T47D (cell line): Measurements from ENCODE around the gene IGF2BP2.
"Not testable (repeated sequence)": the region's sequence is repeated elsewhere in the genome, so short reads cannot be mapped to it uniquely, and the experiment has no call there.

Source experiments
- DNase-seq, 2 experiments: peaks; one replicate each; pipeline versions ENCODE4 v3.0.0 to v3.0.0-alpha.2; 2011 to 2012; ENCODE audit warnings: low read depth in 1 of 2, low spot score in 1 of 2
- JUND ChIP-seq: IDR thresholded peaks from 2 replicates; pipeline ENCODE4 v1.6.1; 2012; ENCODE audit warnings: low read depth
- in situ Hi-C: cut with HindIII; loops from 2 replicates; pipeline ENCODE4 v1.10.0; 2016; ENCODE audit warnings: low sequenced_read_pairs, low pct_unique_long_range_greater_than_20kb

IGF2BP2 gene

DNA sequence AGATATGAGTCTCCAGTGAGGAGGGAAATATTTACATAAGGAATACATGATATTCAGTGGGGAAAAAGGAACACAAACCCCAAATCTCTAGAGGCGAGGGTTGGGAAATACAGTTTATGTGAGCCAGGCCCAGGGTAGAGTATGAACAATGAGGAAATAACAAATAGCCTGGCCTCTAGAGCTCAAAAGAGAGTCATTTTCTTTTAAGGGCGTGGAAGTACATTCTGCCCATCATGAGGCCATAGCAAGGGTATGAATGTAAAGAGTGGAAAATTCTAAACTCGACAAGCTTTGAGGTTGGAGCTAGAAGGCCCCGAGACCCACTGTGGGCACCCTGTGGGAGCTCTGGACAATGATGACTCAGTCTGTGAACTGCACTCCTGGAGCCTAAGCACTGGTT, 27.8 kb upstream of the IGF2BP2 start:
- no peak for TF ChIP-seq JUND
- no peak for DNase-seq
- in situ Hi-C loops = no loop called here

DNA sequence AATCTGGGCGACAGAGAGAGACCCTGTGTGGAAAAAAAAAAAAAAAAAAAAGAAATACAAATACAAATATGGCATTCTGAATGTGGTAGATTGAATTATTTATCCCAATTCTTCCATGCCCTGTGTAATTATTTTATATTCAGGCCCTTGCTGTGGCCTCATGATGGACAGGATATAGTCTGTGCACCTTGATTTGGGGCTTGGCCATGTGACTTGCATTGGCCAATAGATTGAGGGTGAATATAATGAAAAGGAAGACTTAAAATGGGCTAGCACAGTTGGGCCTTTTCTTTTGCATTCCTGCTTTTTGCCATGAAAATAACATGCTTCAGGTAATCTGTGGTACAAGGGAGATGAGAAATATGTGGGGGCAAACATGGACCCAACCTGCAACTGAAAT, 27.1 kb upstream of the IGF2BP2 start:
- TF ChIP-seq JUND = no peak
- in situ Hi-C loops = no loop called here
- DNase-seq = no peak

DNA sequence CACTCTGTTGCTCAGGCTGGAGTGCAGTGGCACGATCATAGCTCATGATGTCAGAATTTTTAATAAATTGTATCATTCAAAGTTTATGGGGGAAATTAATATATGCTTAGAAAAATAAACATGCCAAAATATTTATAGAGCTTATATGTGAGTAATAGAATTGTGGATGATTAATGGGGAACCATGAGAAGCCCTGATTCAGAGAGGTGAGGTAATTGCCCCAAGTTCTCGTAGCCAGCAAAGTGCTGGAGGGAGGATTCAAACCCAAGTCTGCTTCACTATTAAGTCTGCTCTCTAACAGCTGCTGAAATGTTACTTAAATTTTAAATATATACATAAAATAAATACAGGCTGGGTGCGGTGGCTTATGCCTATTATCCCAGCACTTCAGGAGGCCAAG, 26.2 kb upstream of the IGF2BP2 start:
- DNase-seq = no peak
- no peak for TF ChIP-seq JUND
- in situ Hi-C loops = no loop called here

DNA sequence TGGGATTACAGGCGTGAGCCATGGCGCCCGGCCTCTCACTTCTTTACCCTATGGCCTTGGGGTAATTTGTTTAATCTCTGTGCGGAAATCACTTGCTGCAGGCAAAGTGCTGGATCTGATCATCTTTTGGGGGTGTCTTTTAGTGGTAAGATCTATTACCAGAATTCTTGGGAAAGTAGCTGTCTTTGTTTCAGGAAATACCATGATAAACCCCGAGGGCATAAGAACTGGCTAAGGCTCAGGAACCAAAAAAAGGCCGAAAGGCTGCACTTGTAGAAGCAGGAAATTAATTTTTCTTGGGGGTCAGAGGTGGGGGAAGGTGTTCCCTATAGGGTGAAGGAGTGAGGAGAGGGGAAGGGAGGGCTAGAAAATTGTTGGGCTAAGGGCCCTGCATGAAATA, 22.7 kb upstream of the IGF2BP2 start:
- TF ChIP-seq JUND = no peak
- in situ Hi-C loops = no loop called here
- DNase-seq = no peak

DNA sequence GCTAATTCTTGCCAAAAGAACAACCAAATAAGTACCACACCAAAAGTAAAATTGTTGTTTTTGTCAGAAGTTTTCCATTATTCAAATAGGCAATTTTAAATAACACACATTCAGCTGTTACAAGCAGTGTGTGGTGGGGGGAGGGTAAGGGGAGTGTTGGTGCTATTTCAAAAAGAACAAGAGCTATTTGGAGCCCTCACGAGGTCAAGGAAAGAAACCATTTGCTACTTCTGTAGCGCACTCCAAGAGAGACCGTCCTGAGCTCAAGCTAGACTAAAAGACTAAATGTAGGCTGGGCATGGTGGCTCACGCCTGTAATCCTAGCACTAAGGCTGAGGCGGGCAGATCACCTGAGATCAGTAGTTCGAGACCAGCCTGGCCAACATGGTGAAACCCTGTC, 21.2 kb upstream of the IGF2BP2 start:
- DNase-seq = no peak
- in situ Hi-C loops = no loop called here
- TF ChIP-seq JUND = no peak

GRCh38 chr3:185844051-185844450, 19.2 kb upstream of the IGF2BP2 start:
- no peak for TF ChIP-seq JUND
- in situ Hi-C loops = no loop called here
- no peak for DNase-seq

DNA sequence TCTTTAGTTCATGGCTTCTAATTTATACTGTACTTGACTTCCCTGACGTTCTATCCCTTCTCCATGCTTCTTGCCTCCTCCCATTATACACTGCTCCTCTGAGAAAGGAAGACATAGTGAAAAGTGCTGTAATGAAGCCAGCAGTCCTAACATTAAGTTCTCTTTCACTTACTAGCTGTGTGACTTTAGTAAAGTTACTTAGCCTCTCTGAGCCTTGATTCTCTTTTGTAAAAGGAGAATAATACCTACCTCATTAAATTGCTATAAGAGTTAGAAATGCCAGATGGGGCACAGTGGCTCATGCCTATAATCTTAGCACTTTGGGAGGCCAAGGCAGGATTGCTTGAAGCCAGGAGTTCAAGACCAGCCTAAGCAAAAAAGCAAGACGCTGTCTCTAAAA, 18.8 kb upstream of the IGF2BP2 start:
- no peak for DNase-seq
- in situ Hi-C loops = no loop called here
- TF ChIP-seq JUND = no peak

DNA sequence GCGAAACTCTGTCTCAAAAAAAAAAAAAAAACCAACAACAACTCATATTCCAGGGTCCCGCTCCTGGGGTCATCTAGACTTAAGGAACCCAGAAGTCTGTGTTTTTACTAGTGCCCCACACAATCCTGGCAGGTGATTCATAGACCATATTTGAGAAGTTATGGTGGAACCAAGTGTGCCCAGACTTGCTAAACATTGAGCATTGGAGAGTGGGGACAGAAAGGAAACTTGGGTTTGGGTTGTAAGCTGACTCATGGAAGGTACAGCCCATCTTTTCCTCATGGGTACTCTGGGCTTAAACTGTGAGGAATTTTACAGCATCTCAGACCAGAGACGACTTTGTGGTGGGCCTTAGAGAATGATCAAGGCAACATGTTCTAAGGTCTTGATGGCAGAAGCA, 18.3 kb upstream of the IGF2BP2 start:
- TF ChIP-seq JUND = no peak
- DNase-seq = no peak
- in situ Hi-C loops = no loop called here

DNA sequence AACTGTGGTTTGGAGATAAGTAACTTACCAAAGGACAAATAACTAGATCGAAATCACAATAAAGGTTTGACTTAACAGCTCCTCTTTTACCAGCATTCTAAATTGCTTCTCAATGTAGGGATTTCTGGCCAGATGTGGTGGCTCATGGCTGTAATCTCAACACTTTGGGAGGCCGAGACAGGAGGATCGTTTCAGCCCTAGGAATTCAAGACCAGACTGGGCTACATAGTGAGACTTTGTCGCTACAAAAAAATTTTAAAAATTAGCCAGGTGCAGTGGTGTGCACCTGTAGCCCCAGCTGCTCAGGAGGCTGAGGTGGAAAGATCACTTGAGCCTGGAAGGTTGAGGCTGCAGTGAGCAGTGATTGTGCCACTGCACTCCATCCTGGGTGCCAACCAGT, 17.4 kb upstream of the IGF2BP2 start:
- DNase-seq = no peak
- TF ChIP-seq JUND = no peak
- in situ Hi-C loops = no loop called here

DNA sequence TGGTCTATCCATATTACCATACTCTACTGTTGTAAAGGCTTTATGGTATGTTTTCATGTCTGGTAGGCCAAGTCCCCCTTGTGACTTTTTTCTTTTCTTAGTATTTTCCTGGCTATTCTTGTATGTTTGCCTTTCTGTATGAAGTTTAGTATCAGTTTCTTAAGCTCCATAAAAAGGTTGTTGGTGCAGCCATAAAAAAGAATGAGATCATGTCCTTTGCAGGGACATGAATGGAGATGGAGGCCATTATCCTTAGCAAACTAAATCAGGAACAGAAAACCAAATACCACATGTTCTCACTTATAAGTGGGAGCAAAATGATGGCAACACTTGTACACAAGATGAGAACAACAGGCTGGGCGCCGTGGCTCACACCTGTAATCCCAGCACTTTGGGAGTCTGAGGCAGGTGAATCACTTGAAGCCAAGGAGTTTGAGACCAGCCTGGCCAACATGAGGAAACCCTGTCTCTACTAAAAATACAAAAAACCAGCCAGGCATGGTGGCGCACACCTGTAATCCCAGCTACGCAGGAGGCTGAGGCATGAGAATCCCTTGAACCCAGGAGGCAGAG, 13.7 kb upstream of the IGF2BP2 start:
- DNase-seq, in situ Hi-C loops: not testable (repeated sequence)

GRCh38 chr3:185837414-185837813, 12.6 kb upstream of the IGF2BP2 start:
- no peak for TF ChIP-seq JUND
- in situ Hi-C loops = no loop called here
- DNase-seq = no peak

DNA sequence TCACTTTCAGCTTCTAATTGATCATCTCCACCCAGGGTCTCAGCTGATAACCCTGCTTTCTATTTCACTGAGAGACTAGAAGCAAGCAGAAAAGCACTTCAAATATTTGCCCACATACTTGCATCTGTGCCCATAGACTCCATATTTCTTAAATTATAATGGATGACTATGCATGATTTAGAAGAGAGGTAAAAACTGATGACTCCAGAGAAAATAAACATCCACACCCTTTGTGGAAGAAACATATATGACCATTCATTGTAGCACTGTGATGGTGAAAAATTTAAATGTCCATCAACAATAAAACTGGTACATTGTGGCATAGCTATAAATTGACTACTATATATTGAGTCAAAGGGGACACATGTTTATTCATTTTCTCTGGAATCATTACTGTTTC, 7.1 kb upstream of the IGF2BP2 start:
- TF ChIP-seq JUND = no peak
- in situ Hi-C loops = no loop called here
- no peak for DNase-seq

DNA sequence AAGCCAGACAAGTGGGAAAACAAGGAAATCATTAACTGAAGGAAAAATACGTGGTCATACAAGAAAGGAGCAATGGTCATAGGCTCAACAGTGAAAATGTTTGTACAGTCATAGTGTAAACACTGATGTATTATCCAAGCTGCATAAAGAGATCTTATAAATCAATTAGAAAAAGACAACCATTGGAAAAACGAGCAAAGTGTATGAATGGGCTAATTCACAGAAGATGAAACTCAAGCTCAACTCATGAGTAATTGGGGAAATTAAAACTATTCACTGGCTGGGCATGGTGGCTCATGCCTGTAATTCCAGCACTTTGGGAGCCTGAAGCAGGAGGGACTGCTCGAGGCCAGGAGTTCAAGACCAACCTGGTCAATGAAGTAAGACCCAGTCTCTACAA, 6.4 kb upstream of the IGF2BP2 start:
- in situ Hi-C loops = no loop called here
- DNase-seq = no peak
- TF ChIP-seq JUND = no peak

DNA sequence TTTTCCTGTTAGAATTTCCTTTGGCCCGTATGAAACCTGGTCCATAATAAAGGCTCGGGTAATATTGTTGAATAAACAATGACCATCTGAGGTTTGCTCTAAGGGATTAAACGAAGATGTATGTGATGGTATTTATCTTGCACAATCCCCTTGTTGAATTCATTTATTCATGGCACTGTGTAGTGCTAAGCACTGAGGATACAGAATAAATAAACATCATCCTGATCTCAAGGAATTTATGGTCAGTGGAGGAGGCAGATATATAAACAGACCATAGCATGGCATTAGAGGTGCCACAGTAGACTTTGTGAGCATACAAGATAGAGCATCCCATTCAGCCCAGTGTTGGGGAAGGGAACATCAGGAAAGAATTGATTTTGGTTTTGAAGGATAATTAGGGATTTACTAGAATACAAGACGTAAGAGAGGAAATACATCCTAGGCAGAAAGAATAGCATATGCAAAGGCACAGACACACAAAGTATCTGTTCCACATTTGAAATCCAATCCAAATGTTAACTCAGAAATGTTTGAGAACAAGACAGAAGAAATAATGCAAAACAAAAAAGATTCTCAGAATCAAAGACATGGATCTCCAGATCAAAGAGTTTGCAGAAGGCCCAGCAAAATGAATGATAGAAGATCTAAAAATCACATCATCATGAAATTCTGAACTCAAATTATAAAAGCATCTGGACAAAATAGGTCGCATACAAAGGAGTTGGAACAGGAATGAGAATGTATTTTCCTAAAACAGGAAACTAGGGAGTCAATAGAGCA, 5.4 kb upstream of the IGF2BP2 start:
- no peak for TF ChIP-seq JUND
- in situ Hi-C loops = no loop called here
- no peak for DNase-seq
